ENCODE measurements around the gene ARHGEF11. TPM values are rescaled to one million over a fixed set of nuclear protein-coding genes. Genes with fewer than 3 reads are reported as not detected.
"Not testable (repeated sequence)": the region's sequence is repeated elsewhere in the genome, so short reads cannot be mapped to it uniquely, and the experiment has no call there.

Gene ARHGEF11
- polyA plus RNA-seq, 10 donors: 16.3 to 24.9 (median 20.7) TPM

DNA sequence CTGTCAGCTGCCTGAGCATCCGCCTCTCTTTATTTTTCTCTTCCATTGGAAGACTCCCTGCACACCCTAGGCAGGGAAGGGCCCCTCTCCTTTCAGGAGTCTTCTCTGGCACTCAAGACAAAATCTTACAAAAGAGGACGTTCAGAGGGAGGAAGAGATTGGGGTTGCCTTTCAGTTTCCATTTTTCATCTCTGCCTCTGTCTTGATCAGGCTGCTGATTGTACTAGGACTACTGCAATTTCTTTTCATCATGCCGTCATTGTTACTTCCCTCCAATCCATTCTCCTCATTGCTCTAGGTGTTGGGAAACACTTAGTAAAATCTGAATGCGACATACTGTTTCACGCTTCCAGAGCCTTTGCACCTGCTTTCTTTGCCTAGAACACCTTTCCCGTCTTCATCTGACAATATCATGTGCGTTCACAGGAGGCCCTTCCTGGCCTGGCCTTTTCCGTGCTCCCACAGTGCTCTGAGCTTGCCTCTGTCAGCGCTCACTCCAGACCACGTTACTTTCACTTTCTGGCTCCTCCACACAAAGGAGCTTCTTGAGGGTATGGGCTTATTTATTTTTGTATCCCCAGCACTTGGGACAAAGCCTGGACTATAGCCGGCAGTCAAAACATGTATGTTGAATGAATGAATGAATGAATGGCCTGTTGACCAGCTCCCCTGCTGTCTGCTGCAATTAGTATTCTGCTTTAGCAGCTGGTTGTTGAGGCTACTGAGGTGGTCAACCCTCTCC lies 114.2 kb downstream of the ARHGEF11 start:
- no peak for DNase-seq

- no peak for DNase-seq
Observed at GRCh38 chr1:156930483-156930882, 115.1 kb downstream of the ARHGEF11 start.

GRCh38 chr1:156929596-156930238 lies 115.8 kb downstream of the ARHGEF11 start:
- DNase-seq: no peak

GRCh38 chr1:156928043-156928602 lies 117.4 kb downstream of the ARHGEF11 start:
- DNase-seq: no peak

GRCh38 chr1:156927215-156928042 lies 118.1 kb downstream of the ARHGEF11 start:
- peak; percentile 63 to 86 (median 68) for DNase-seq

DNA sequence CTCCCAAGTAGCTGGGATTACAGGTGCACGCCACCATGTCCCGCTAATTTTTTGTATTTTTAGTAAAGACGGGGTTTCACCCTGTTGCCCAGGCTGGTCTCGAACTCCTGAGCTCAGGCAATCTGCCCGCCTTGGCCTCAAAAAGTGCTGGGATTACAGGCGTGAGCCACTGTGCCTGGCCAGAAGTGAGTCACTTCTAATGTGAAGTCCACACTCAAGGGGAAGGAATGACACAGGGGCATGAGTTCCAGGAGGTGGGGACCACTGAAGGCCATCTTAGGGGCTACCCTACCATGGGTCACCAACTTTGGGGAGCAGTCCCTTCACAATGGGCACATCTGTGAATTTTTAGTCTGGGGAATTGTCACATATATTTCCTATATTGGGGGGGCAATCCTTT lies 118.8 kb downstream of the ARHGEF11 start:
- DNase-seq: not testable (repeated sequence)

DNA sequence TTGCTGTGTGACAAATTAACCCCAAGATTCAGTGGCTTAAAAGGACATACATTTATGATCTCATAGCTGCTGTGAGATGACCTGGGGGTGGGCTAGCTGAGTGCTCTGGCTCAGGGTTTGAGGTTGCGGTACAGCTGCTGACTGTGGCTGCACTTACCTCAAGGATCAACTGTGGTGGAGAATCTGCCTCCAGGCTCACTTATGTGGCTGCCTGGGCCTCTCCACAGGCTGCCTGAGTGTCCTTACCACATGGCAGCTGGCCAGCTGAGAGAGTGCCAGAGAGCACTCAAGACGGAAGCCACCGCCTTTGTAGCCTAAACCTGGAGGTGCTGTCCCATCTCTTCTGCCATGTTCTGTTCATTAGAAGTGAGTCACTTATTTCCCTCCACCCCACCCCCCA lies 119.4 kb downstream of the ARHGEF11 start:
- DNase-seq: peak in 1 of 3 donors; percentile 70

DNA sequence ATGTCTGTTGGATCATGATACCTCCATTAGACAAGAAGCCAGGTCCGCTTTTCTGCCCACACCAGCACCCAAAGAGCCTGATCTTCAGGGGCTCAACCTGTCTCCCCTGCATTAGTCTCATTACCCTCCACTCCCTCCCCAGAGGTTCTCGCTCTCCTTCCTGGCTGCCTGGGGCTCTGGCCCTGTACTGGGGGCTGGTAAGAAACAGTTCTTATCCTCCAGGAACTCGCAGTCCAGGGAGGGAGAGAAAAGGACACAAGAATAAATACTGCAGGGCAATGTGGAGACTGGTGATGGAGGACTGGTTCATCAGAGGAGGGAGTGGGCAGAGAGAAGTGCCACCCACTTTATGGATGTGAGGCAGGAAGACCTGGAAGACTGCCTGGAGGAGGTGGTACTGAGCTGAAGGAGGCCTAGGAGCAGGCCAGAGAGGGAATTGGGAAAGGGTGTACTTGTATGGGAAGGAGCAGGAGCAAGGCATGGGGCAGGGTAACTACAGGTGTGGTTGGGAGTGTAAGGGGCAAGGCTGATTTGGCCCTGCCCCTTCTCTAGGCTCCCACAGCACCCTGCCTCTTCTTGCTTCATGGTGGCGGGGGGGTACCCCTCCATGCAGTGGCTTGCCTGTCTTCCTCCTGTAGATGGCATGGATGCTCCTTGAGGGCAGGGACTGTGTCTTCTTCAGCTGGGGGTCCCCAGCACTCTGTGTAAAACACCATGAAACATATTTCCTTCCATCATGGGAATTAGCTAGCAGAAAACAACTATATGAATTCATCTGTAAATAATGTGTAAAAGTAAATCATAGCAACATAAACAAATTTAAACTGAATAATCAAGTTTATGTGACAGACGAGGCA lies 120.2 kb downstream of the ARHGEF11 start:
- no peak for DNase-seq

DNA sequence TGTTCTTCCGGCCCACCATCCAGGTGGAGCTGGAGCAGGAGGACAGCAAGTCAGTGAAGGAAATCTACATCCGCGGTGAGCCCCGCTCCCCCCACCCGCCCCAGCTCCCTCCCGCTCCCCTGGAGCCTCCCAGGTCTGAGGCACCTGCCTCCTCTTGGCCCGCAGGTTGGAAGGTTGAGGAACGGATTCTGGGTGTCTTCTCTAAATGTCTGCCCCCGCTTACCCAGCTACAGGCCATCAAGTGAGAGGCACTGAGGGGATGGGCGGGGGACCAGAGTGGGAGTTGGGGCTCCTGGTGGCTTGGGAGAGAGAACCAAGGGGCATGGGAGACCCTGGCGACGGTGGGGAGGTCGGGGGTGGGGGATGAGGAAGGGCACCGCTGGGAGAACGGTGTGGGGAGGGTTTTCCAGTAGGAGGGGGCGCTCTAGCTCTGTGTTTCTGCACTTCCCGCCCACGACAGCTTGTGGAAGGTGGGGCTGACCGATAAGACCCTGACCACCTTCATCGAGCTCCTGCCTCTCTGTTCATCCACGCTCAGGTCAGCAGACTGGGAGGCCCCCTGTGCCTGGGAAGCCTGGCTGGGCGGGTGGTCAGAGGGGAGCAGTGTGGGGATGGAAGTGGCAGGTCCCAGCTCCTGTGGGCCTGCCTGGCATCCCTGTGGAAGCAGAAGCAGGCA lies 120.9 kb downstream of the ARHGEF11 start:
- no peak for DNase-seq

DNA sequence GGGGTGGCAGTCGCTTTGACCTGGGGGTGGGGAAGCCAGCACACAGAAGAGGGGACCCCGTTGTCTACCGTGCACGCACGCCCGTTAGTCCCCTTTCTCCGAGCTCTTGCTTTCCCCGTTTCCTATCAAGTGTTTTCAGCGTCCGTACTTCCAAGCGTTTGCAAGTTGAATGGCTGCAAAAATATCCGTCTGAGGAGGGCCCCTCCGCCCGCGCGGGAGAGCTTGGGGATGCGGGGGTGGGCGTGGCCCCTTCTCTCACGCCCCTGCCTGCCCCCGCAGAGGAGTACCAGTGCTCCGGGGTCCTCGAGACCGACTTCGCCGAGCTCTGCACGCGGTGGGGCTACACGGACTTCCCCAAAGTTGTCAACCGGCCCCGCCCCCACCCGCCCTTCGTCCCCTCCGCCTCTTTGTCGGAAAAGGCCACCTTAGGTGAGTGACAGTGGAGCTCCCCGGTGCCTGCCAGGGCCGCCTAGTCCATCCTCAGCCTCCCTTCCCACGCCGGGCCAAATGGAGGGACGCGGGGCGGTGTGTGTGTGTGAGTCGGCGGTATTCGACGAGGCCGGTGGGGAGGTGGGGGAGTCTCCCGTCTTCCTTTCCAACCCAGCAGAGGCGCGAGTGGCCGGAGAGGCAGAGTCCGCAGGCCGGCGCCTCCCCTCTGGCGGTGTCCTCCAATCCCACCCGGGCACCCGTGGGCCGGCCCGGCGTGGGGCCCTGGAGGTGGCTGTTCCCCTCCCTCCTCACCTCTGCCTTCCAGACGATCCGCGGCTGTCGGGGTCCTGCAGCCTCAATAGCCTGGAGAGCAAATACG lies 121.7 kb downstream of the ARHGEF11 start:
- no peak for DNase-seq

GRCh38 chr1:156922986-156923669 lies 122.4 kb downstream of the ARHGEF11 start:
- DNase-seq: no peak

- DNase-seq: no peak
Observed at GRCh38 chr1:156921053-156921529, 124.5 kb downstream of the ARHGEF11 start.

- DNase-seq: peak; percentile 72 to 93 (median 82)
Observed at GRCh38 chr1:156920233-156921052, 125.1 kb downstream of the ARHGEF11 start, which contains the start of gene LRRC71. TSS of gene LRRC71 (plus strand) at chr1:156920632. CDS start at chr1:156920804, 172 bp downstream.

DNA sequence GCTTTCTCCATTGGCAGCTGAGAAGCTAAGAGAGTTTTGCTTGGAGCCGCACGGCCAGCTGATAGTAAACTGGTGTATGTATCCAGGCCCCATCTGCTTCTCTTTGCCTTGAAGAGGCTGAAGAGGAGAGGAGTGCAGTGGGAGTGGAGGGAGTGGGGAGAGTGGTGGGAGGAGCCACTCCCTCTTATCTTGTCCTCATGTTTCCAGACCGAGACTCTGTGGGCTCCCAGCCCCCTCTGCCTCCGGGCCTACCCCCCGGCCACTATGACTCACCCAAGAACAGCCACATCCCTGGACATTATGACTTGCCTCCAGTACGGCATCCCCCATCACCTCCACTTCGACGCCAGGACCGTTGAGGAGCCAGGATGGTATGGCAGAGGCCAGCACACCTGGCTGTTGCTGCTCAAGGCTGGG lies 131.1 kb downstream of the ARHGEF11 start:
- no peak for DNase-seq

- no peak for DNase-seq
Observed at GRCh38 chr1:156913809-156914387, 131.6 kb downstream of the ARHGEF11 start.

GRCh38 chr1:156912861-156913808 lies 132.4 kb downstream of the ARHGEF11 start:
- peak in 1 of 3 donors; percentile 66 for DNase-seq
